Measurements from ENCODE around the gene PRKCE.

Gene PRKCE

DNA sequence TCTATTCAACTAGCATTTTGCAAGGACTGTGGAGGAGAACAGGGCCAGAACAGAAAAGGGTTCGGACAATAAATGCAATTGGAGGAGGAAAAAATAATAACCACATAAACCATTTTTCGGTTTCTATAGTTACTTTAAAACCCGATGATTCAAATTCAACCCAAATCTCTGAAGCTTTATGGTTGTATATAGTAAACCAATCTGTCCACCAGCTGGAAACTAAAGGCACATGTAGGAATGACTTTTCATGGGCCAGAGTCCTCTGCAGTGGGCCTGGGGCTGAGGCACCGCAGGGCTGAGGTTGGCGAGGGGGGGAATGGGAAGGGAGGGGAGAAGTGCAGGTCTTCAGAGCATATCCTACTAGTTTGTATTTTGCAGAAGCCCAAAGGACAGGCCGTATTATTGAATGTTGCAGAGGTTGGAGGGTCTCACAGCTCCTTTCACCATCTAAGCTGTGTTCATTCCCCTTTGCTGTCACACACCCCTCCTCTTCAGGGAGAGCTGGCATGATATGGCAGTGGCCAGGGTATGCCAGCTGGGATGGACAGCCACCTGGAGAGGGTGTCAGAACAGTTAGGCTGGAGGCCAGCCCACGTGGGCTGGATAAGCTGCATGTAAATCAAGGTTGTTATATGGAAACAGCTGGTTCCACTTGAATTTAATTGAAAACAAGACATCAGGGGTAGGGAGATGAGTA lies 267.1 kb downstream of the PRKCE start:
- no peak for DNase-seq (ENCODE audit: low read depth)
- H3K4me3 ChIP-seq (ENCODE audit: control insufficient read depth, low read depth, low read length) = no peak overlapping the region
- TF ChIP-seq, protein P1, sequence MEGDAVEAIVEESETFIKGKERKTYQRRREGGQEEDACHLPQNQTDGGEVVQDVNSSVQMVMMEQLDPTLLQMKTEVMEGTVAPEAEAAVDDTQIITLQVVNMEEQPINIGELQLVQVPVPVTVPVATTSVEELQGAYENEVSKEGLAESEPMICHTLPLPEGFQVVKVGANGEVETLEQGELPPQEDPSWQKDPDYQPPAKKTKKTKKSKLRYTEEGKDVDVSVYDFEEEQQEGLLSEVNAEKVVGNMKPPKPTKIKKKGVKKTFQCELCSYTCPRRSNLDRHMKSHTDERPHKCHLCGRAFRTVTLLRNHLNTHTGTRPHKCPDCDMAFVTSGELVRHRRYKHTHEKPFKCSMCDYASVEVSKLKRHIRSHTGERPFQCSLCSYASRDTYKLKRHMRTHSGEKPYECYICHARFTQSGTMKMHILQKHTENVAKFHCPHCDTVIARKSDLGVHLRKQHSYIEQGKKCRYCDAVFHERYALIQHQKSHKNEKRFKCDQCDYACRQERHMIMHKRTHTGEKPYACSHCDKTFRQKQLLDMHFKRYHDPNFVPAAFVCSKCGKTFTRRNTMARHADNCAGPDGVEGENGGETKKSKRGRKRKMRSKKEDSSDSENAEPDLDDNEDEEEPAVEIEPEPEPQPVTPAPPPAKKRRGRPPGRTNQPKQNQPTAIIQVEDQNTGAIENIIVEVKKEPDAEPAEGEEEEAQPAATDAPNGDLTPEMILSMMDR (IDR thresholded peaks at IDR 0.05; ENCODE audit: control insufficient read depth, insufficient read depth, low read depth, low read length, missing control alignments) = no peak

DNA sequence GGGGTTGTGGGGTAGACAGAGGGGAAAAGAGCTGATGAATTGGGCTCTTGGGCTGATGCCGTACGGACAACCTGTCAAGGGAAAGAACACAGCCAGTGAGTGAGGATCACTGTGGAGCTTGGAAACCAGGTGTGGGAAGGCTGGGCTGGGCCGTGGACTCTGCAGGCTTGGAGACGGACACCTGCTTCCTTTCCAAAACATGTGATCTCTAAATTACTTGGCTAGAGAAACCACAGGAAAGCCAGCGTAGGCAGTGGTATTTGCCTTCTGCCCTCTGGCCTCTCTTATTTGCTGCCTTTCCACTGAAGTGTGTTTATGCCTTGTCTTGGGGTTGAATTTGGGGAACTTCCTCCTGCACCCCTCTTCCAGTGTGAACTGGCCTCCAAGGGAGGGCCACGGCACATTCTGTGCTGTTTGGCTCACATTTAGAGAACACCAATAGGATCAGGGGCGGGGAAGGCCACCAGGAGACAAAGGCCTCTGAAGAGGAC lies 267.7 kb downstream of the PRKCE start:
- TF ChIP-seq, protein P1 (IDR thresholded peaks at IDR 0.05; ENCODE audit: control insufficient read depth, insufficient read depth, low read depth, low read length, missing control alignments) = no peak
- DNase-seq (ENCODE audit: low read depth) = no peak
- H3K4me3 ChIP-seq (ENCODE audit: control insufficient read depth, low read depth, low read length) = no peak overlapping the region

DNA sequence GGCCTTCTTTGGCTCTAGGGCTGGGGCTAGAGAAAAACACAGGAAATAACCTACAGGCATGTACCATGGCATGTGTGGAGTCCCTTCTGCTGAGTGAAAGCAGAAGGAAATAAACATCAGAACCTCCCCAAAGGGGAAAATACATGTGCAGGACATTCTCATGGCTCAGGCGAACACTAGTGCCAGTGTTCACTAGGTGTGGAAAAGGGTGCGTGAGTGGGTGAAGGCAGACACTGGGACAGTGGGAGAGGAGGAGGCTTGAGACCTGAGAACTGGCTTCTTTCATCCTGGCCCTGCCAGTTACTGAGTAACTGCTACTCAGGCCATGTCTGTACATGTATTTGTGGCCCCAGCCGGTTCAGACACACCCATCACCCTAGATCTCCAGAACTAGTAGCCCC lies 268.2 kb downstream of the PRKCE start:
- TF ChIP-seq, protein P1 (IDR thresholded peaks at IDR 0.05; ENCODE audit: control insufficient read depth, insufficient read depth, low read depth, low read length, missing control alignments) = no peak
- H3K4me3 ChIP-seq (ENCODE audit: control insufficient read depth, low read depth, low read length) = no peak overlapping the region
- DNase-seq (ENCODE audit: low read depth) = no peak

DNA sequence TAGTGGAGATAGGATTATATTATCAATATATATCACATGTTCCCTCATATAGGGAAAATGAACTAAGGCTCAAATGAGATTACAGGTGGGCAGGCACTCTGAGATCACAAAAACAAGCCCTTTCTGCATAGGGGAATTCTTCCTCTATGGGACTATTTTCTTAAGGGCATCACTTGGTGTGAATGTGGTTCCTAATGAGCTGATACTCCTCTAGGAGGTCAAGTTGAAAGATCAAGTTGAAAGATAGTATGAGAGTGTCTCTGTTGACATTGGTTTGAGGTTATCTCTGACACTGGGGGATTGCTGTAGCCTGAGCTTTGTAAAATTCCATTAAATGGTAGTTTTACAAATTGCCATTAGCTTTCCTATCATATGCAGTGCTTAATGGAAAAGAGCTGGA lies 270.4 kb downstream of the PRKCE start:
- no peak overlapping the region for H3K4me3 ChIP-seq (ENCODE audit: control insufficient read depth, low read depth, low read length)
- DNase-seq (ENCODE audit: low read depth) = no peak
- TF ChIP-seq, protein P1 (IDR thresholded peaks at IDR 0.05; ENCODE audit: control insufficient read depth, insufficient read depth, low read depth, low read length, missing control alignments) = no peak

DNA sequence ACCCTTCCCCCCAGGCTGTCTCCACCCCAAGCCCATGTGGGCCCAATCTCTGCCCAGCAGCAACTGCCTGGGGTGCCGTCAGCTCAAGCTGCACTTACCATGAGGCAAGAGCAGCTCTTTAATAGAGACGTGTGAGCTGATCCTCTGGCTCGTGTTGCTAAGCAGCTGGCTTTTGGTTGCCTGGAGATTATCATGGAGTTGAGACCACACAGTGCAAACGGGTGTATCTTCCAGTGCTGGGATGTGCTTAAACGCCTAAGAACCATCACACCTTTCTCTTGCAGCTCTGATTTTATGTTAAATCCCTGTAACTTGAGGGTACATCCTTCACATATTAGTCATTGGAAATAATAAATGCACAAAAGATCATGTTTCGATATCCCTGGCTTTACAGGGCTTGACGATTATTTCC lies 271.1 kb downstream of the PRKCE start:
- TF ChIP-seq, protein P1 (IDR thresholded peaks at IDR 0.05; ENCODE audit: control insufficient read depth, insufficient read depth, low read depth, low read length, missing control alignments) = no peak
- no peak overlapping the region for H3K4me3 ChIP-seq (ENCODE audit: control insufficient read depth, low read depth, low read length)
- no peak for DNase-seq (ENCODE audit: low read depth)

DNA sequence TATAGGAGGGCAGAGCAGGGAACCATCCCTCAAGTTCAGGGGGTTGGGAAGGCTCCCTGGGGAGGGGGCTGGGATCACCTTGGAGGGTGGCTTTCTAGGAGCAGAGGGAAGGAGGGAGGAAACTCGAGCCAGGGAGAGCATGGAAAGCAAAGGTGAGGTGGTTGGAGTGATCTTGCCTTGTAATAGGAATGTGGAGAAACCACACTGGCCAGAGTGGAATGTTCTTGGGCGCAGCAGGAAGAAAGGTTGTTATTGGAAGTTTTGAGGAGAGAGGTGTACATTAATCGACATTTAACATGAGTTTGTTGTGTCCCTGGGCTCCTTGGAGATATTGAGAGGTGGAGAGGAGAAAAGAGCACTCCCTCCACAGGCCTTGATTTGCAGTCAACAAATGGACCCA lies 272.2 kb downstream of the PRKCE start:
- H3K4me3 ChIP-seq (ENCODE audit: control insufficient read depth, low read depth, low read length) = no peak overlapping the region
- TF ChIP-seq, protein P1 (IDR thresholded peaks at IDR 0.05; ENCODE audit: control insufficient read depth, insufficient read depth, low read depth, low read length, missing control alignments) = no peak
- no peak for DNase-seq (ENCODE audit: low read depth)
